H9 (cell line): ENCODE measurements around the gene LYST. TPM values are rescaled to one million over a fixed set of nuclear protein-coding genes. Genes with fewer than 3 reads are reported as not detected.

Experiments used
- DNase-seq: peaks from one replicate; pipeline ENCODE4 v3.0.0-alpha.2; 2017
- H2AFZ ChIP-seq: one replicate; pipeline ENCODE4 v1.6.1; 2013; ENCODE audit warnings: mild to moderate bottlenecking, low read length, control low read depth, moderate library complexity
- H2AK5ac ChIP-seq: 2 replicates; pipeline ENCODE4 v1.6.1; 2013; ENCODE audit warnings: low read length, control low read depth, mixed read lengths; ENCODE audit not compliant: insufficient read length
- H2BK120ac ChIP-seq: one replicate; pipeline ENCODE4 v1.6.1; 2013; ENCODE audit warnings: low read depth, mild to moderate bottlenecking, low read length, control low read depth, inconsistent platforms; ENCODE audit not compliant: poor library complexity, severe bottlenecking
- H2BK12ac ChIP-seq: 2 replicates; pipeline ENCODE4 v1.6.1; 2013; ENCODE audit warnings: low read length, control low read depth, mixed read lengths, low read depth; ENCODE audit not compliant: insufficient read length
- H2BK15ac ChIP-seq: 2 replicates; pipeline ENCODE4 v1.6.1; 2013; ENCODE audit warnings: low read depth, low read length, control low read depth
- H2BK20ac ChIP-seq: one replicate; pipeline ENCODE4 v1.6.1; 2013; ENCODE audit warnings: low read depth, mild to moderate bottlenecking, low read length, control low read depth, inconsistent platforms; ENCODE audit not compliant: poor library complexity, severe bottlenecking
- H2BK5ac ChIP-seq: 2 replicates; pipeline ENCODE4 v1.6.1; 2013; ENCODE audit warnings: low read length, control low read depth, mixed read lengths; ENCODE audit not compliant: insufficient read length
- H3K14ac ChIP-seq: 2 replicates; pipeline ENCODE4 v1.6.1; 2013; ENCODE audit warnings: low read length, control low read depth; ENCODE audit not compliant: insufficient read depth
- H3K18ac ChIP-seq: 2 replicates; pipeline ENCODE4 v1.6.1; 2013; ENCODE audit warnings: low read depth, mild to moderate bottlenecking, mixed read lengths, low read length, control low read depth; ENCODE audit not compliant: insufficient read length
- H3K23ac ChIP-seq: 2 replicates; pipeline ENCODE4 v1.6.1; 2013; ENCODE audit warnings: low read length, control low read depth, mixed read lengths, low read depth; ENCODE audit not compliant: insufficient read length
- H3K23me2 ChIP-seq: 2 replicates; pipeline ENCODE4 v1.6.1; 2013; ENCODE audit warnings: low read depth, mild to moderate bottlenecking, mixed read lengths, low read length, control low read depth; ENCODE audit not compliant: insufficient read length, poor library complexity, severe bottlenecking
- H3K27ac ChIP-seq: 2 replicates; pipeline ENCODE4 v1.5.1; 2013; ENCODE audit warnings: low read length, control low read depth, mixed read lengths, low read depth; ENCODE audit not compliant: insufficient read length
- H3K27me3 ChIP-seq: 2 replicates; pipeline ENCODE4 v1.6.1; 2013; ENCODE audit warnings: low read length, control low read depth, inconsistent platforms; ENCODE audit not compliant: insufficient read depth
- H3K4ac ChIP-seq: 2 replicates; pipeline ENCODE4 v1.6.1; 2013; ENCODE audit warnings: low read depth, mild to moderate bottlenecking, control low read depth, inconsistent platforms, low read length, moderate library complexity
- H3K4me1 ChIP-seq: 2 replicates; pipeline ENCODE4 v1.6.1; 2013; ENCODE audit warnings: low read length, control low read depth, inconsistent platforms; ENCODE audit not compliant: insufficient read depth
- H3K4me2 ChIP-seq: 2 replicates; pipeline ENCODE4 v1.6.1; 2013; ENCODE audit warnings: low read length, control low read depth, mixed read lengths; ENCODE audit not compliant: insufficient read length, insufficient read depth
- H3K56ac ChIP-seq: 2 replicates; pipeline ENCODE4 v1.6.1; 2013; ENCODE audit warnings: low read depth, mild to moderate bottlenecking, mixed read lengths, low read length, control low read depth; ENCODE audit not compliant: insufficient read length
- H3K79me1 ChIP-seq: 2 replicates; pipeline ENCODE4 v1.6.1; 2013; ENCODE audit warnings: low read depth, mild to moderate bottlenecking, moderate library complexity, low read length, control low read depth, inconsistent platforms; ENCODE audit not compliant: insufficient read depth, poor library complexity, severe bottlenecking
- H3K79me2 ChIP-seq: 2 replicates; pipeline ENCODE4 v1.6.1; 2013; ENCODE audit warnings: low read length, control low read depth, inconsistent platforms; ENCODE audit not compliant: insufficient read depth
- H3K9ac ChIP-seq: 2 replicates; pipeline ENCODE4 v1.6.1; 2013; ENCODE audit warnings: low read length, control low read depth, mixed read lengths; ENCODE audit not compliant: insufficient read length; ENCODE audit errors: extremely low read depth
- H3K9me3 ChIP-seq: one replicate; pipeline ENCODE4 v1.6.1; 2013; ENCODE audit warnings: low read depth, low read length, inconsistent platforms; ENCODE audit not compliant: control insufficient read depth
- H3T11ph ChIP-seq: one replicate; pipeline ENCODE4 v1.6.1; 2013; ENCODE audit warnings: mild to moderate bottlenecking, low read length, control low read depth, inconsistent platforms
- H4K20me1 ChIP-seq: one replicate; pipeline ENCODE4 v1.6.1; 2013; ENCODE audit not compliant: control insufficient read depth, insufficient read length, insufficient read depth
- H4K5ac ChIP-seq: 2 replicates; pipeline ENCODE4 v1.6.1; 2013; ENCODE audit warnings: low read depth, mild to moderate bottlenecking, mixed read lengths, low read length, control low read depth; ENCODE audit not compliant: insufficient read length
- H4K8ac ChIP-seq: replicated peaks from 2 replicates; pipeline ENCODE4 v1.6.1; 2013; ENCODE audit warnings: low read length, control low read depth, mixed read lengths, low read depth; ENCODE audit not compliant: insufficient read length
- H4K91ac ChIP-seq: 2 replicates; pipeline ENCODE4 v1.6.1; 2013; ENCODE audit warnings: low read depth, mild to moderate bottlenecking, moderate library complexity, mixed read lengths, low read length, control low read depth; ENCODE audit not compliant: insufficient read length
- H3K27ac Mint-ChIP-seq, 3 experiments: 2 replicates in 2 of 3; 3 replicates in 1 of 3; pipeline ENCODE4 v1.8.0; 2020 to 2021; ENCODE audit warnings: mixed read lengths in 3 of 3, mild to moderate bottlenecking in 1 of 3, moderate library complexity in 1 of 3
- H3K27me3 Mint-ChIP-seq: 2 replicates; pipeline ENCODE4 v1.8.0; 2021; ENCODE audit warnings: low read depth, mild to moderate bottlenecking, moderate library complexity, mixed read lengths
- H3K36me3 Mint-ChIP-seq, 3 experiments: 2 replicates in 2 of 3; 3 replicates in 1 of 3; pipeline ENCODE4 v1.8.0; 2020 to 2021; ENCODE audit warnings: low read depth in 3 of 3, mixed read lengths in 3 of 3; ENCODE audit not compliant: insufficient read depth in 1 of 3
- H3K4me1 Mint-ChIP-seq, 2 experiments: 2 replicates each; pipeline ENCODE4 v1.8.0; 2020; ENCODE audit warnings: mixed read lengths in 2 of 2
- H3K4me3 Mint-ChIP-seq, 2 experiments: 2 replicates in 1 of 2; 3 replicates in 1 of 2; pipeline ENCODE4 v1.8.0; 2020 to 2021; ENCODE audit warnings: mild to moderate bottlenecking in 2 of 2, mixed read lengths in 2 of 2, moderate library complexity in 1 of 2
- H3K9me3 Mint-ChIP-seq, 2 experiments: 2 replicates in 1 of 2; 3 replicates in 1 of 2; pipeline ENCODE4 v1.8.0; 2020; ENCODE audit warnings: mild to moderate bottlenecking in 2 of 2, mixed read lengths in 2 of 2, moderate library complexity in 1 of 2
- CTCF ChIP-seq: fragments of 200-600 bp; sonication (generic); conservative IDR thresholded peaks from 3 replicates; pipeline ENCODE4 v1.8.0; 2021; ENCODE audit warnings: antibody characterized with exemption, mild to moderate bottlenecking
- WGBS: extraction: QIAGEN DNeasy Blood & Tissue Kit; methylation state at CpG from one replicate; pipeline ENCODE4 v1.1.7; 2013; ENCODE audit warnings: missing lambda C conversion rate, low lambda C conversion rate, mixed read lengths; ENCODE audit not compliant: insufficient read length; ENCODE audit errors: extremely low coverage; 5-methylcytosine and 5-hydroxymethylcytosine counted together
- total RNA-seq: library from RNA; stranded (reverse); gene quantifications from 2 replicates; pipeline ENCODE4 v1.2.1, GENCODE V29; 2021

LYST gene
- total RNA-seq, 1 experiment from 2014 or later, result 0.13 TPM

- Histone ChIP-seq H2BK15ac (no peak overlapping the region), H3K9me3 (no peaks in the 10 kb centered on the region), H4K8ac (no peak overlapping the region), H2BK12ac (no peak overlapping the region), H3K4me1 (peaks cover 19% of the 10 kb centered on the region), H4K20me1 (no peaks in the 10 kb centered on the region), H2BK5ac (no peak overlapping the region), H2BK120ac (no peak overlapping the region), H3K27ac (no peak overlapping the region), H2AK5ac (no peak overlapping the region), H3T11ph (no peak overlapping the region), H3K4ac (no peak overlapping the region), H3K79me2 (peaks cover 5% of the 10 kb centered on the region; the same call in 1 of the 2 replicates), H4K5ac (no peak overlapping the region), H3K4me2 (no peak overlapping the region), H3K79me1 (peaks cover 7% of the 10 kb centered on the region), H3K18ac (no peak overlapping the region), H3K23ac (no peak overlapping the region), H3K27me3 (no peaks in the 10 kb centered on the region), H2BK20ac (no peak overlapping the region), H4K91ac (no peak overlapping the region), H3K14ac (no peak overlapping the region), H3K23me2 (no peaks in the 10 kb centered on the region), H3K56ac (no peak overlapping the region), H2AFZ (no peak overlapping the region), H3K9ac (no peak overlapping the region)
- Mint-ChIP-seq H3K4me1 (peaks cover 30 to 31% of the 10 kb centered on the region in 2 experiments), H3K27me3 (no peaks in the 10 kb centered on the region), H3K27ac (no peak overlapping the region), H3K4me3 (no peak overlapping the region), H3K36me3 (peaks cover 0 to 5% (median 0%) of the 10 kb centered on the region in 3 experiments; a peak in 1 of 7 replicates), H3K9me3 (no peaks in the 10 kb centered on the region)
- DNase-seq, result no peak
- no peak for TF ChIP-seq CTCF
- no CpG with 5 or more reads among the region's 4 CpGs for WGBS
These were observed 240.9 kb downstream of the LYST start for GRCh38 chr1:235625831-235626230.
